GM18502 (cell line): ENCODE results near the gene AQP7.
"Not testable (repeated sequence)": the region's sequence is repeated elsewhere in the genome, so short reads cannot be mapped to it uniquely, and the experiment has no call there.

ENCODE experiments used
- ATAC-seq: cut with Tn5 transposase; IDR thresholded peaks from one replicate; pipeline ENCODE4 v1.9.1; 2021; ENCODE audit warnings: mild to moderate bottlenecking; ENCODE audit not compliant: unreplicated experiment, poor library complexity

The AQP7 gene

DNA sequence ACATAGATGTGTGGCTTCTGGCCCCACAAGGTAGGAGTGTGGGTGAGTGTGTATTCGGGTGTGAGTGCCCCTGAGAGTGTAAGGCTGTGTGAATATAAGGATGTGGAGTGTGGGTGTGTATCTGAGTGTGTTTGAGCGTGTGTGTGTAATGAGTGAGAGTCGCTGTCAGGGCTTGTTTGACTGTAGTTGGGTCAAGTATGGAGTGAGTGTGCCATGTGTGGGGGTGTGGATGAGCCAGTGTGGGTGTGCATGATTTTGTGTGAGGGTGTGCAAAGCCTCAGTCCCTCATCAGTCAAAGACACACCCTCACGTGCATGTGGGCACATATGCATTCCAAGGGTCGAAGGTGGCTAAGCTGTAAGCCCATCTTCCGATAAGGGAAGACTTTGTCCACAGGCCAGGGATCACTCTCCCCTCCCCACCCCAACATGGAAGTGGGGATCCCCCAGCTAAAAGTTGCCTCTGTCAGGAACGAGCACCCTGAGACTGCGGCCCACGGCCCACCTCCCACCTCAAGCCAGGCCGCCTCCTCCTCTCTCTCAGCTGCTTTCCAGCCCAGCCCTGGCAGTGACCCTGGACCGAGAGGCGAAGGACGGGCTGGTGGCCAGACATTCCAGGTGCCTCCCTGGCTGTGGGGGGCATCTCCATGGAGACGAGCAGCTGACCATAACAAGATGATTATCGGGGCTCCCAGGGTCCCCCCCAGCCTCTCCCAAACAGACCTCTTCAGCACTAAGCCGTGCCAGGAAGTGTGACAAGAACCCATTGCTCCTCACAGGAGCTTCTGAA is 32.1 kb upstream of the AQP7 start:
- no peak for ATAC-seq

- no peak for ATAC-seq
These were observed 31.5 kb upstream of the AQP7 start for GRCh38 chr9:33433871-33434270.

GRCh38 chr9:33431420-33431819 is 29.1 kb upstream of the AQP7 start:
- ATAC-seq, result no peak

DNA sequence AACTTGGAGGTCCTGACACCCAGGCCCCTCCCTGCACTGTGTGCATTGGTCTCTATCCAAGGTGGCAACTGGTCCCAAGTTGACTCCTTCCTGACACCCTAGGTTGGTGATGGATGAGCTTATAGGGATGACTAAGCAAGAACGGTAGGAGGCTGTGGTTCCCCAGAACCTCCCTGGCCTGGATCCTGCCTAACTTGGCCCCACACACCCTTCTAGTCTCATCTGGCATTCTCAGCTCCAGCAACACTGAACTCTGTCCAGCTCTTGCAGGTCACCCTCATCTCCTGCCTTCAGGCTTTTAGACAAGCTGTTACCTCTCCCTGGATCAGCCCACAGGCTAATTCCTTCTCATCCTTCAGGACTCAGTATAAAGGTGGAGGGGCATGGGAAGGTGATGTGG is 28.6 kb upstream of the AQP7 start:
- ATAC-seq, result no peak

GRCh38 chr9:33429256-33429985 is 27.1 kb upstream of the AQP7 start:
- ATAC-seq, result no peak

GRCh38 chr9:33426843-33427293 is 24.5 kb upstream of the AQP7 start:
- ATAC-seq, result no peak

- ATAC-seq, result no peak
These were observed 22.8 kb upstream of the AQP7 start for GRCh38 chr9:33425128-33425533.

- ATAC-seq, result not testable (repeated sequence)
These were observed 22.1 kb upstream of the AQP7 start for GRCh38 chr9:33424492-33424891.

- ATAC-seq, result not testable (repeated sequence)
These were observed 21.7 kb upstream of the AQP7 start for GRCh38 chr9:33424043-33424442.

- ATAC-seq, result no peak
These were observed 17.4 kb upstream of the AQP7 start for GRCh38 chr9:33419708-33420303.

DNA sequence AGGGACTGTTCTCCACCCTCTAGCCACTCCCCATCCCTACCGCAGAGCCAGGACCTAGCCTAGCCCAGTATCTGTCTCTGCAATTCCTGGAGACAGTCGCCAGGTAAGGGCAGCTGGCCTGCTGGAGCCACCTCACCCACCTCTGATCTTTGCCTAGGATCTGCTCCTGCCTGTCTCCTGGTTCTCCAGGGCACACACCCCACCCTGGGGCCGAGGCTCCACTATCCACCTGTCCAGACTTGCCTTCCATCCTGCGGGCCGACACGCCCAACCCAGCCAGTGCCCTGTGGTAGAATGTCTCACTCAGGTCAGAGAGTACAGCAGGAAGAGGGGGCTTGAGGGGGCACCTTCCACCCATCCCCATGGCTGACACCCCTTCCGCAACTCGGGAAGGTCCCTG is 15.7 kb upstream of the AQP7 start:
- ATAC-seq, result no peak

GRCh38 chr9:33416996-33417395 is 14.6 kb upstream of the AQP7 start:
- ATAC-seq, result no peak

DNA sequence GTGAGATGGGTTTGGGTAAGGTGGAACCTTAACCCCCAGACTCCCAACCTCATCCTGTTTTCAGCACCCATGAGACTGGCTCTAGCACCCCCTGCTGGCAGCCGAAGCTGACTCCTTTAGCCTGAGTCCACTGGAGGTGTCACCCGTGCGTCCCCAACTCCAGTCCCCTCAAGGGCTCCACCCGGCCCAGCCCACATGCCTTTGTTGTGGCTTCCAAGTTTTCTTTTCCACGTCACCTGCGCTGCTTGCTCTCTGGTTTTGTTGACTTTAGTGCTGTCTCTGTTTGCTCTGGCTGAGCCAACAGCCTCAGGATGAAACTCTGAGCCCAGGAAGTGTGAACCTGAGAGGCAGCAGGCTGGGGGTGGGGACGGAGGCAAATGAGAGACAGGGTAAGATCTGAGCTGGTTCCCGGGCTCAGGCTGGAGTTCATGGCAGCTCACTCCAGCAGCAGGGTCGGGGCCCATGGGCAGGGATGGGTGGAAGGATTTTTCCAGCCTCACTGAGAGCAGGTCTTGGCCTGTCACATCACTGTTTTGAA is 13.2 kb upstream of the AQP7 start:
- peak; percentile 56 for ATAC-seq

DNA sequence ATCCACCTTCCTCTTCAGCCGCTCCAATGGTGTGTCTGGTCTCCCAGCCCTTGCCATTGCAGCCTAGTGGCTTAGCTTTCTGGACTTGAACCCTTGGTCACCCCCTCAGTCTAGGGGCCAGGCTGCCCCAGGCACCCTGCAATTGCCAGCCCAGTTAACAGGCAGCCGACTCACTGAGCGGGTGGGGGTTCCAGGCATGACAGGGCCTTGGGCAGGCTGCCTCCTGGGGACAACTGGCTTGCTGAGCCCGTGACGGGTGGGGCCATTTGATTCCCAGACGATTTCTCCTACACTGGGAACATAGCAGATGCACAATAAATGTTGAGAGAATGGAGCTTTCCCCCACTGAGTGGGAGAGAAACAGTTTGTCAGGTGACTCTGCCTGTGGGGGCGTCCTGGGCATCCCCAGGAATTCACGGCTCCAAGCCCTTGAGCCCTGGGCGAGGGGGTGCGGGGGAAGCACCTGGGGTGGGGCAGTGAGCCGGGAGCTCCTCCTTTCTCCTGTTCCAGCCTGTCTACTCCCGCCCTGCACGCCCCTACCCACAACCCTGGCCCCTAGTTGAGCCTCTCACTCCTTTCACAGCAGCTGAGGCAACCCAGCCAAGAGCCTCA is 12.6 kb upstream of the AQP7 start:
- no peak for ATAC-seq

GRCh38 chr9:33414268-33414667 is 11.9 kb upstream of the AQP7 start:
- no peak for ATAC-seq

- ATAC-seq, result no peak
These were observed 5.7 kb upstream of the AQP7 start for GRCh38 chr9:33408087-33408486.

DNA sequence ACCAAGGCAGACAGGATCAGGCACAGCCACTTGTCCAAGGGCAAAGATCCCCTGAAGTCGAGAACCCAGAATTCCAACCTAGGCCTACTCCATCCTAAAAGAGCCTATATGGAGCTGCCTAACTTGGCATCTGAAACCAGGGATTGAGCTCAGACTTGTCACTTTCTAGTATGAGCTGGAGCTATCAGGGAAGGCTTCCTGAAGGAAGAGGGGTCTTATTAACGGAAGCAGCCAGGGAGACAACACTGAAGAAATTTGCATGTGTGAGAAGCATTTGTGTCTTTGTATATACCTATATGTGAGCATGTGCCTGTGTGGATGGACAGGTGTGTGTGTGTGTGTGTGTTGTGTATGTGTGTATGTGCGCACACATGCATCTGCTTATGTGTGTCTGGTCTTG is 4.7 kb upstream of the AQP7 start:
- no peak for ATAC-seq

DNA sequence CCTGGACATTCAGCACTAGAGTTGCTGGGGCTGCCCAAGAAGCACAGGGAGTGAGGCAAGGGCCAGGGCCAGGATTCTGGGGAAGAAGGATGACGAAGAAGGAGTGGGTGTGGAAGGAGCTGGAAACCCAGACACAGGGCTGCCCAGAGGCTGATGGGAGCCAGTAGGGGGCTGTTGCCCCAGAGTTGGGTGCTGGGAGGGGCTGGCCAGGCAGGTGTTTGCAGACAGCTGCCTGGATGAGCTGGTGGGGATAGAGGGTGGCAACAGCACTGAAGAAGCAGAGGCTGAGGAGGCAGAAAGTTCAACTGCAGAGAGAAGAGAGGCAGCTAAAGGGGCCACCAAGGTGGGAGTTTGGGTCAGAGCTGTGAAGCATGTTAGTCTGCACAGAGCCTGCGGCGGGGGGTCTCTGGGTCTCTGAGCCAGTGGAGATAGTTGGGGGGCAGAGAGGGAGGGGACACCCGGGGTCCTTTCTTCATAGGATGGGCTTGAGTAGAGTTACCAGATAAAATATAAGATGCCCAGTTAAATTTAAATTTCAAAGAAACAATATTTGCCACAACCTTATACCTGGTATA is 2.5 kb upstream of the AQP7 start:
- no peak for ATAC-seq

DNA sequence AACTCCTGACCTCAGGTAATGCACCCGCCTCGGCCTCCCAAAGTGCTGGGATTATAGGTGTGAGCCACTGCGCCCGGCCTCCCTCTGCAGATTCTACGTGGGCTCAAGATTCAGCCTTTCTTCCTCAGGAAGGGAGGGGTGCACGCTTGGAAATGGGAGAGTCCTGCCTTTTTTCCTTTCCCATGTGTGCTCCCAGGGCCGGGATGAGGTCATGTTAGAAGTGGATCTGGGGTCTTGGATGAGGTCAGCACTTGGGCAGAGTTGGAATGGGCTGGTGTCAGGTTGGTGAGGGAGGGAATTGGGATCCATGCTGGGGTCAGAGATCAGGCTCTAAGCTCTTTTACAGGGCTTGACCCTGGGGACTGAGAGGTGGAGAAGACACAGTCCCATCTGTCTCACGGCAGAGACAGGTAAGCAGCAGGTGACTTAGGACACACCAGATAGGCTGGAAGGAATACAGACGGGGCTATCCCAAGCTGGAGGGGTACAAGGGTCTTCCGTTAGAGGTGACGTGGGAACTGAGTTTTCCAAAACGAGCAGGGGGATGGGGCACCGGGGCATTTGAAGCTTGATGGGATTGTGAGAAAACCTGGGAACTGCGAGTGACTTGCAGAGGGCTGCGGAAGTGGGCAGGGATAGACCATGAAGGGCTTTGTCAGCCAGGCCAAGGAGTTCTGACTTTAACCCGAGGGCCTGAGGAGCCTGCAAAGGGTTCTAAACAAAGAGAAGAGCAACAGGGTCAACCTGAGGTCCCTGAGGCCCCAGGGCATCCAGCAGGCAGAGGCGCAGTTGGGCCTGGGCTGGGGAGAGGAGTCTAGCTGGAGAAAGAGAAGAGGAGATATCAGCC is 1.8 kb upstream of the AQP7 start:
- no peak for ATAC-seq
